Spleen (tissue), 11 donors: ENCODE data around the gene FAM3D. TPM values are rescaled to one million over a fixed set of nuclear protein-coding genes. Genes with fewer than 3 reads are reported as not detected.

ENCODE experiments used
- DNase-seq: peaks from one replicate; pipeline ENCODE4 v3.0.0-alpha.2; 2020
- H3K27ac ChIP-seq, 8 donors: fragments of 200-600 bp; sonication (generic) in 7 of 8; 1 replicate in 4 of 8; 2 replicates in 4 of 8; pipeline versions ENCODE4 v1.5.0 to v1.8.0; 2016 to 2021; ENCODE audit warnings: inconsistent platforms in 4 of 8, mild to moderate bottlenecking in 4 of 8, moderate library complexity in 1 of 8
- H3K27me3 ChIP-seq, 7 donors: fragments of 200-600 bp; sonication (generic) in 6 of 7; replicated peaks in 1 of 7; 1 replicate in 4 of 7; 2 replicates in 3 of 7; pipeline versions ENCODE4 v1.5.0 to v1.8.0; 2016 to 2021; ENCODE audit warnings: inconsistent platforms in 3 of 7, mild to moderate bottlenecking in 1 of 7
- H3K36me3 ChIP-seq, 6 donors: fragments of 200-600 bp; sonication (generic) in 5 of 6; 1 replicate in 4 of 6; 2 replicates in 2 of 6; pipeline versions ENCODE4 v1.5.0 to v1.8.0; 2016 to 2021; ENCODE audit warnings: inconsistent platforms in 2 of 6
- H3K4me1 ChIP-seq, 6 donors: fragments of 200-600 bp; sonication (generic) in 5 of 6; 1 replicate in 3 of 6; 2 replicates in 3 of 6; pipeline versions ENCODE4 v1.5.0 to v1.8.0; 2016 to 2021; ENCODE audit warnings: inconsistent platforms in 3 of 6
- H3K4me3 ChIP-seq, 8 donors: fragments of 200-600 bp; sonication (generic) in 7 of 8; 1 replicate in 4 of 8; 2 replicates in 4 of 8; pipeline versions ENCODE4 v1.5.0 to v1.8.0; 2016 to 2021; ENCODE audit warnings: inconsistent platforms in 4 of 8, mild to moderate bottlenecking in 4 of 8, moderate library complexity in 2 of 8
- H3K9me3 ChIP-seq, 8 donors: fragments of 200-600 bp; sonication (generic) in 7 of 8; 1 replicate in 4 of 8; 2 replicates in 4 of 8; pipeline versions ENCODE4 v1.5.0 to v1.8.0; 2016 to 2021; ENCODE audit warnings: inconsistent platforms in 4 of 8
- POLR2A ChIP-seq, 3 donors: fragments of 450-650 bp; IDR thresholded peaks; one replicate each; pipeline ENCODE4 v1.5.1; 2017; ENCODE audit warnings: antibody characterized with exemption in 3 of 3, mild to moderate bottlenecking in 1 of 3
- POLR2AphosphoS5 ChIP-seq, 3 donors: sonication (generic); formaldehyde crosslinking; IDR thresholded peaks; one replicate each; pipeline ENCODE4 v1.5.1; 2017; ENCODE audit warnings: antibody characterized with exemption in 3 of 3
- WGBS, 5 donors: extraction: QIAGEN DNeasy Blood & Tissue Kit in 3 of 5; methylation state at CpG; one replicate each; pipeline versions ENCODE4 v1.1.5 to v1.1.7; 2013 to 2018; 5-methylcytosine and 5-hydroxymethylcytosine counted together
- intact Hi-C: fragments of 100-400 bp; cut with DNase I; formaldehyde crosslinking; loops from one replicate; pipeline ENCODE4 v1.15.0; 2023; ENCODE audit warnings: low total_unique reads
- polyA plus RNA-seq, 3 donors: library from polyadenylated mRNA; stranded (reverse); fragments of 200-250 nt; gene quantifications; one replicate each; pipeline ENCODE4 v1.2.1, GENCODE V29; 2013
- total RNA-seq, 7 donors: library from RNA; depleted of rRNA in 3 of 7; stranded (reverse); fragments of >200 nt in 3 of 7; fragmentation: NEBNext Ultra II Directional in 4 of 7; extraction: Animal tissue kit (Norgen Biotek cat#: 25700) in 4 of 7; gene quantifications; one replicate each; pipeline versions ENCODE4 v1.1.0 to v1.2.1, GENCODE V29; 2016 to 2021
- TF ChIP-seq, protein P1 (sequence below), 11 experiments: fragments of 200-600 bp in 7 of 11; fragments of 450-650 bp in 4 of 11; sonication (generic) in 4 of 11; IDR thresholded peaks in 8 of 11; conservative IDR thresholded peaks in 3 of 11; 1 replicate in 7 of 11; 2 replicates in 4 of 11; pipeline versions ENCODE4 v1.4.0 to v1.8.0; 2016 to 2021; ENCODE audit warnings: antibody characterized with exemption in 11 of 11, inconsistent platforms in 4 of 11, mild to moderate bottlenecking in 1 of 11
- donor health status: healthy with polysubstance abuse.
- donor health status: DM: no; HTN: no; CAD: no; lungs with moderate emphysema.
- donor health status: DM: no; HTN: no; CAD: no.
- donor health status: Bipolar disorder and iron deficiency.
- donor health status: healthy.
- donor health status: DM: no; HTN: no; CAD: no.
- donor health status: DM: yes; HTN: yes; CAD: no.

Gene FAM3D
- total and polyA plus RNA-seq, 10 donors, result 0.23 to 0.42 (median 0.32) TPM; not detected in 6

- DNase-seq, result no peak
- no peaks in the 10 kb centered on the region for H3K9me3 ChIP-seq
- WGBS, 5 donors, result 40 to 63% (median 54%) methylated on average over 5 of the region's 5 CpGs
These were observed 16.5 kb upstream of the FAM3D start for GRCh38 chr3:58683001-58683458.

GRCh38 chr3:58681863-58682262 is 15.3 kb upstream of the FAM3D start:
- WGBS, 5 donors, result 45 to 60% (median 52%) methylated on average over 2 of the region's 2 CpGs
- TF ChIP-seq POLR2A (IDR thresholded peaks at IDR 0.05), result no peak
- TF ChIP-seq POLR2AphosphoS5 (IDR thresholded peaks at IDR 0.05), result no peak
- no peaks in the 10 kb centered on the region for H3K9me3 ChIP-seq

More at GRCh38 chr3:58683001-58683458, 16.5 kb upstream of the FAM3D start:
- H3K27ac ChIP-seq, result no peak overlapping the region
- TF ChIP-seq, protein P1, sequence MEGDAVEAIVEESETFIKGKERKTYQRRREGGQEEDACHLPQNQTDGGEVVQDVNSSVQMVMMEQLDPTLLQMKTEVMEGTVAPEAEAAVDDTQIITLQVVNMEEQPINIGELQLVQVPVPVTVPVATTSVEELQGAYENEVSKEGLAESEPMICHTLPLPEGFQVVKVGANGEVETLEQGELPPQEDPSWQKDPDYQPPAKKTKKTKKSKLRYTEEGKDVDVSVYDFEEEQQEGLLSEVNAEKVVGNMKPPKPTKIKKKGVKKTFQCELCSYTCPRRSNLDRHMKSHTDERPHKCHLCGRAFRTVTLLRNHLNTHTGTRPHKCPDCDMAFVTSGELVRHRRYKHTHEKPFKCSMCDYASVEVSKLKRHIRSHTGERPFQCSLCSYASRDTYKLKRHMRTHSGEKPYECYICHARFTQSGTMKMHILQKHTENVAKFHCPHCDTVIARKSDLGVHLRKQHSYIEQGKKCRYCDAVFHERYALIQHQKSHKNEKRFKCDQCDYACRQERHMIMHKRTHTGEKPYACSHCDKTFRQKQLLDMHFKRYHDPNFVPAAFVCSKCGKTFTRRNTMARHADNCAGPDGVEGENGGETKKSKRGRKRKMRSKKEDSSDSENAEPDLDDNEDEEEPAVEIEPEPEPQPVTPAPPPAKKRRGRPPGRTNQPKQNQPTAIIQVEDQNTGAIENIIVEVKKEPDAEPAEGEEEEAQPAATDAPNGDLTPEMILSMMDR (IDR thresholded peaks at IDR 0.05 in 8 of 11, conservative IDR thresholded peaks at IDR 0.05 in 3 of 11), result no peak
- no peak for TF ChIP-seq POLR2AphosphoS5 (IDR thresholded peaks at IDR 0.05)
- TF ChIP-seq POLR2A (IDR thresholded peaks at IDR 0.05), result no peak
- H3K4me3 ChIP-seq, result no peak overlapping the region
- intact Hi-C loops, result no loop called here
- H3K4me1 ChIP-seq, result no peaks in the 10 kb centered on the region
- H3K36me3 ChIP-seq, result no peaks in the 10 kb centered on the region
- peaks cover 0 to 10% (median 0%) of the 10 kb centered on the region in 7 donors for H3K27me3 ChIP-seq

DNA sequence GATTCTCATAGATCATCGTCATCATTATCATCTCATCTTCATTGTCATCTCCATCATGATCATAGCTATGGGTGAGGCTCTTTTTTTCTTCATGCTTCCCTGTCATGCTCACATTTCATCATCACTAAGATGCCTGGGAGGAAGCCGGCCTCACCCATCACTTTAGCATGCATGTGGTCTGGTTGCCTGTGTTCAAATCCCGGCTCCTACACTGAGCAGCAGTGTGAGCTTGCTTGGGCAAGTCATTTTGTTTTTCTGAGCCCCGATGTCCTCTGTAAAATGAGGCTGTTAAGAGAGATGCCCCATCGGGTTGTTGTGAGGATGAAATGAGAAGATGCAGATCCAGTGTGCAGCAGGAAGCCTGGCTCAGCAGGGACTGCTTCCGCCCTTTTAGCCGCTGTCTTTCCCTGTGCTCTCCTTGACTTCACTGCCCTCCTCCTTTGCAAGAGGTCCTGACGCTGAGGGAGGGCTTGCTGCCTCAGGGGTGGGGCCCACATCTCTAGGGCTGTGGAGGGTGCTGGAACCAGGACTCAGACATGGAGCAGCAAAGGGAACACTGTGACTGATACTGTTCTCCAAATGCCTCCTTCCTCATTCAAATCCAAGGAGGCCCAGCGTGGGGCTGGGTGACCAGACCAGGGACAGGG is 14.4 kb upstream of the FAM3D start:
- no peak overlapping the region for H3K27ac ChIP-seq
- peaks cover 0 to 10% (median 0%) of the 10 kb centered on the region in 7 donors for H3K27me3 ChIP-seq
- DNase-seq, result no peak
- H3K9me3 ChIP-seq, result peaks cover 0 to 6% (median 0%) of the 10 kb centered on the region in 8 donors
- WGBS, 5 donors, result 77 to 89% (median 83%) methylated on average over 9 of the region's 9 CpGs
- H3K4me3 ChIP-seq, result no peak overlapping the region
- no peaks in the 10 kb centered on the region for H3K4me1 ChIP-seq
- intact Hi-C loops, result no loop called here
- TF ChIP-seq, protein P1 (IDR thresholded peaks at IDR 0.05 in 8 of 11, conservative IDR thresholded peaks at IDR 0.05 in 3 of 11), result no peak
- no peak for TF ChIP-seq POLR2AphosphoS5 (IDR thresholded peaks at IDR 0.05)
- no peak for TF ChIP-seq POLR2A (IDR thresholded peaks at IDR 0.05)
- no peaks in the 10 kb centered on the region for H3K36me3 ChIP-seq

More at GRCh38 chr3:58681863-58682262, 15.3 kb upstream of the FAM3D start:
- DNase-seq, result no peak
- H3K4me3 ChIP-seq, result no peak overlapping the region
- intact Hi-C loops, result no loop called here
- peaks cover 0 to 10% (median 0%) of the 10 kb centered on the region in 7 donors for H3K27me3 ChIP-seq
- no peaks in the 10 kb centered on the region for H3K36me3 ChIP-seq
- H3K27ac ChIP-seq, result no peak overlapping the region
- H3K4me1 ChIP-seq, result no peaks in the 10 kb centered on the region

GRCh38 chr3:58679974-58680666 is 13.5 kb upstream of the FAM3D start:
- H3K4me3 ChIP-seq, result no peak overlapping the region
- DNase-seq, result no peak
- intact Hi-C loops, result no loop called here
- peaks cover 0 to 10% (median 0%) of the 10 kb centered on the region in 7 donors for H3K27me3 ChIP-seq
- H3K4me1 ChIP-seq, result no peaks in the 10 kb centered on the region
- no peak overlapping the region for H3K27ac ChIP-seq
- no peaks in the 10 kb centered on the region for H3K36me3 ChIP-seq
- WGBS, 5 donors, result 76 to 85% (median 79%) methylated on average over 5 to 6 of the region's 6 CpGs
- peaks cover 0 to 8% (median 0%) of the 10 kb centered on the region in 8 donors for H3K9me3 ChIP-seq
- TF ChIP-seq POLR2AphosphoS5 (IDR thresholded peaks at IDR 0.05), result no peak
- TF ChIP-seq, protein P1 (IDR thresholded peaks at IDR 0.05 in 8 of 11, conservative IDR thresholded peaks at IDR 0.05 in 3 of 11), result no peak
- TF ChIP-seq POLR2A (IDR thresholded peaks at IDR 0.05), result no peak
